GM11168 (cell line): ENCODE results near the gene TAMALIN.

Source experiments
- in situ Hi-C: fragments of 300-500 bp; cut with MboI; formaldehyde crosslinking; loops from one replicate; pipeline ENCODE4 v1.12.0; 2022; ENCODE audit warnings: low sequenced_read_pairs; ENCODE audit not compliant: unreplicated experiment

TAMALIN gene

DNA sequence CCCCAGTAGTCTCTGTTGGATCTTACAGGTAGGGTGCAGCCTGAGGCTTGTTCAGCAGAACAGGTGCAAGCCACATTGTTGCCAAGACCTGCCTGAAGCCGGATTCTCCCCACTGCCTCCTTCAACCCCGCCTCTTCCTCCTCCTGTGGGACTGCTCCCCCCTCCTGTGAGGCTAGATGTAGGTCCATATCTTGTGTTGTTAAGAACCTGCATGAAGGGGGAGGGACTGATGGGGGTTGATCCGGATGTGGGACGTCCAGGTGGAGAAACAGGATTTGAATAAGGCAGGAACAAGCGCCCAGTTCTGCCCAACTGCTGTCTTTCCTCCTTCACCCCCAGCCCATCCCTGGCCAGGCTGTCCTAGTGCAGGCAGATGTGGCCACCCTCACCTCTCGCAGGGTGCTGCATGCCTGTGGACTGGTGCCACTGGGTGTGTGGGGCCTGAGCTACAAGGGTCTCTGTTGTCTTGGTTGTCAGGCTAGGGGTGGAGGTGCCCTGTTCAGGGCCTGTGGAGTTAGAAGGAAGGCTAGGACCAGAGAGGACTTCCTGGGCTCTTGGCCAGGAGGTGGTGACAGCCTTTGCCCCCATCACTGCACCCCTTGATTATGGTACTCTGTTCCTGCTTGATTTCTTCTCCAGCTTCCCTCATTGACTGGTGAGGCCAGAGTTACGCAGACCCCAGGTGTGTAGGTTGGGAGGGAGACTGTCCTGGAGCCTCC, 45.9 kb downstream of the TAMALIN start:
- in situ Hi-C loops = no loop called here

DNA sequence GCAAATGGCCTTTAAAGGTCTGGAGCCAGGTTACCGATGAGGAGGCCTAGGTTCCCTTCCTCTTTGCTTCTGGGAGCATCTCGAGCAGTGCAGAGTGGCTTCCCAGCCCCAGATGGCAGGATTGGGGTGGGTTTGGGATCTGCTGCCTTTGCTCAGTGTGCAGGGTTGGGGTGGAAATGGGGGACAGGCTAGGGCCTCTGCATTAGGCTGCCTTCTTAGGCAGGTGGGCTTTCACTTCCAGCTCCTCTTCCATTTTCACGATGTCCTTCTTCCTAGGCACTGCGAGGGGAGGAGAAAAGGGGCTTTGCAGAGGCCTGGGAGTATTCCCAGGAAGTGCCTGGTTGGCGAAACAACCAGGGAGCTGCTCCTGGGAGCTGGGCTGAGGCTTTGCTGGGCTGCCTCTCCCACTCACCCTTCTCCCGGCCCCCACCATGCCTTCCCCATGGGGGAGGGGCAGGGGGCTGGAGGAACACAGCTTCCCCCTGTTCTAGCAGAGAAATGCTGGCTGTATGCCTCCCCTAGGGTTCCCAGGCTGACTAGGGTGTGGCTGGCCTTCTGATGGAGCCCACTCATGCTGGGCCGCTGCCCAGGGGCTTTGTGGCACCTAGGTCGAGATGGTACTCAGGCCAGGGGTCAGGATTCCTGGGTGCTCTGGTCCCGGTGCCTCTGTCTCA, 46.9 kb downstream of the TAMALIN start:
- in situ Hi-C loops = no loop called here

DNA sequence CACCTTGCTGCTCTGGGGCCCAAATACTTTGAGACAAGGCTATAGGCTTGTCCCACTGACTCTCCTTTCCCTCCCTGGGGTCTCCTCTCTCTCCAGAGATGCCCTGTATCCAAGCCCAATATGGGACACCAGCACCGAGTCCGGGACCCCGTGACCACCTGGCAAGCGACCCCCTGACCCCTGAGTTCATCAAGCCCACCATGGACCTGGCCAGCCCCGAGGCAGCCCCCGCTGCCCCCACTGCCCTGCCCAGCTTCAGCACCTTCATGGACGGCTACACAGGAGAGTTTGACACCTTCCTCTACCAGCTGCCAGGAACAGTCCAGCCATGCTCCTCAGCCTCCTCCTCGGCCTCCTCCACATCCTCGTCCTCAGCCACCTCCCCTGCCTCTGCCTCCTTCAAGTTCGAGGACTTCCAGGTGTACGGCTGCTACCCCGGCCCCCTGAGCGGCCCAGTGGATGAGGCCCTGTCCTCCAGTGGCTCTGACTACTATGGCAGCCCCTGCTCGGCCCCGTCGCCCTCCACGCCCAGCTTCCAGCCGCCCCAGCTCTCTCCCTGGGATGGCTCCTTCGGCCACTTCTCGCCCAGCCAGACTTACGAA, 47.6 kb downstream of the TAMALIN start:
- in situ Hi-C loops = no loop called here

DNA sequence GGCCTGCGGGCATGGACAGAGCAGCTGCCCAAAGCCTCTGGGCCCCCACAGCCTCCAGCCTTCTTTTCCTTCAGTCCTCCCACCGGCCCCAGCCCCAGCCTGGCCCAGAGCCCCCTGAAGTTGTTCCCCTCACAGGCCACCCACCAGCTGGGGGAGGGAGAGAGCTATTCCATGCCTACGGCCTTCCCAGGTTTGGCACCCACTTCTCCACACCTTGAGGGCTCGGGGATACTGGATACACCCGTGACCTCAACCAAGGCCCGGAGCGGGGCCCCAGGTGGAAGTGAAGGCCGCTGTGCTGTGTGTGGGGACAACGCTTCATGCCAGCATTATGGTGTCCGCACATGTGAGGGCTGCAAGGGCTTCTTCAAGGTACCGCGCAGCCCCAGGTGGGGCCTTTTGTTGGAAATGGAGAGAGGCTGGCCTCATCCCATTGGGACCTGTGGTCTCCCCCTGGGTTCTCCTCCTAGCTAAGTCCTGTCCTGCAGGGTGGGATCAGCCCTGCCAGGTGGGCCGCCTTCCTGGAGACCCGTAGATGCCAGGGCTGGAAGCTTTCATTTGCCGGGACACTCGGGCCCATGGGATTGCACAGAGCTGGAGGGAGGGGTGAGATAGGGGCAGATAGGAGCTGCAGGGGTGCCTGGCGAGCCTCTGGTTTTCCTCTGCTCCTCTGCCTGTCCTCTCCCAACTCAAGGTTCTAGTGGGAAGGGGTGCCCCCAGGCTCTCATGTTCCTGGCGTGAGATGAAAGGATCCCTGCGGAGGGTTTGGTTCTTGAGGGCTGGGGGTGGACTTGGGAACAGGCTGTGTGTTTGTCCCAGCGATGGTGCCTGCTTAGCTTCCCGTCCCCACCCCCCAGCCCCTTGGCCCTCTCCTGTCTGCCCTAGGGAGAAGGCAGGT, 48.3 kb downstream of the TAMALIN start:
- in situ Hi-C loops = no loop called here

DNA sequence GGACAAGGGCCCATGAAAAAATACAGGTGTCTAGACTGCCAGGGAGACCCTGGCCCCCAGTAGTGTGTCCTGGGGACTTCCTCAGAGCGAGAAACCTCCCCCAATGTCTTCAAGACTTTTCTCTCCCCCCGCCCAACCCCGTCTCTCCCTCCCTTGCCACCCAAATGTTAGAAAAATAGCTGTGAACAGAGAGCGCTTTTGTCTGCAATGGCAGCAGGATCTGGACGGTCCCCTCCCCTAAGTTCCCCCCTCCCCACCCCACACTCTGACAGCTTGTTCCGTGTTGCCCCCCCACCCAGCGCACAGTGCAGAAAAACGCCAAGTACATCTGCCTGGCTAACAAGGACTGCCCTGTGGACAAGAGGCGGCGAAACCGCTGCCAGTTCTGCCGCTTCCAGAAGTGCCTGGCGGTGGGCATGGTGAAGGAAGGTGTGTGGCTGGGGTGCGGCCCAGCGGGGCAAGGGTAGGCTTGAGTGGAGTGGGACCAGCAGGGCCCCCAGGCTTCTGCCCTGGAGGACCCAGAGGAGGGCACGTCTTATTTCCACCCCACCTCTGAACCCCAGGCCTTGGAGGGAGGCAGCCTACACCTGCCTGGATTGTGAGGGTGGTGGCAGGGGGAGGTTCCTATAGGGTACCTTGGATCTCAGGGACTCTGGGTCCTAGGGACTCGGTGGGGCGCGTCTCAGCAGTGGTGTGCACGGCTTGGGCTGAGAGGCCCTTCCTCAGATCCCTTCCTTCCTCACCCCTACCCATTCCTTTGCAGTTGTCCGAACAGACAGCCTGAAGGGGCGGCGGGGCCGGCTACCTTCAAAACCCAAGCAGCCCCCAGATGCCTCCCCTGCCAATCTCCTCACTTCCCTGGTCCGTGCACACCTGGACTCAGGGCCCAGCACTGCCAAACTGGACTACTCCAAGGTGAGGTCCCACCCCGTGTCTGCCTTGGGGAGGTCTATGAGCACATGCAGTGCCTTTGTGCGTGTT, 49.3 kb downstream of the TAMALIN start:
- in situ Hi-C loops = no loop called here

DNA sequence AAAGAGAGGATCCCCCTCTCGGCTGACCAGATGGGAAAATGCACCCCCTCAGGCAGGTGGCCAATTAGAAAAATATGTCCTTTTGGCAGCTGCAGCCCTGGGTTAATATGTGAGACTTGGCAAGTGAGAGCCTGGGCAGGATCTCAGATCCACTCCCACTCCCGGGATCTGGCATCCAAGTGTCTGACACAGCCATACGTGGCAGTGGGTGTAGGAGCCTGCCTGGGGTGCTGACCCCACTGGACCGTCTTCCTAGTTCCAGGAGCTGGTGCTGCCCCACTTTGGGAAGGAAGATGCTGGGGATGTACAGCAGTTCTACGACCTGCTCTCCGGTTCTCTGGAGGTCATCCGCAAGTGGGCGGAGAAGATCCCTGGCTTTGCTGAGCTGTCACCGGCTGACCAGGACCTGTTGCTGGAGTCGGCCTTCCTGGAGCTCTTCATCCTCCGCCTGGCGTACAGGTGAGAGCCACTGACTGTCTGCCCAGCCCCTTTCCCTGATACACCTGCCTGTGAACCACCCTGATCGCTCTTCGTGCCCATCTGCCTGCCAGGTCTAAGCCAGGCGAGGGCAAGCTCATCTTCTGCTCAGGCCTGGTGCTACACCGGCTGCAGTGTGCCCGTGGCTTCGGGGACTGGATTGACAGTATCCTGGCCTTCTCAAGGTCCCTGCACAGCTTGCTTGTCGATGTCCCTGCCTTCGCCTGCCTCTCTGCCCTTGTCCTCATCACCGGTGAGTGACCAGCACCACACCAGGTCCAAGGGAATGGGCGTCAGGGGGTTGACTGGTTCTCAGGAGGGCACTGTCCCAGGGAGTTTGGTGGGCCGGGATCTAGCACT, 50.3 kb downstream of the TAMALIN start:
- in situ Hi-C loops = no loop called here

DNA sequence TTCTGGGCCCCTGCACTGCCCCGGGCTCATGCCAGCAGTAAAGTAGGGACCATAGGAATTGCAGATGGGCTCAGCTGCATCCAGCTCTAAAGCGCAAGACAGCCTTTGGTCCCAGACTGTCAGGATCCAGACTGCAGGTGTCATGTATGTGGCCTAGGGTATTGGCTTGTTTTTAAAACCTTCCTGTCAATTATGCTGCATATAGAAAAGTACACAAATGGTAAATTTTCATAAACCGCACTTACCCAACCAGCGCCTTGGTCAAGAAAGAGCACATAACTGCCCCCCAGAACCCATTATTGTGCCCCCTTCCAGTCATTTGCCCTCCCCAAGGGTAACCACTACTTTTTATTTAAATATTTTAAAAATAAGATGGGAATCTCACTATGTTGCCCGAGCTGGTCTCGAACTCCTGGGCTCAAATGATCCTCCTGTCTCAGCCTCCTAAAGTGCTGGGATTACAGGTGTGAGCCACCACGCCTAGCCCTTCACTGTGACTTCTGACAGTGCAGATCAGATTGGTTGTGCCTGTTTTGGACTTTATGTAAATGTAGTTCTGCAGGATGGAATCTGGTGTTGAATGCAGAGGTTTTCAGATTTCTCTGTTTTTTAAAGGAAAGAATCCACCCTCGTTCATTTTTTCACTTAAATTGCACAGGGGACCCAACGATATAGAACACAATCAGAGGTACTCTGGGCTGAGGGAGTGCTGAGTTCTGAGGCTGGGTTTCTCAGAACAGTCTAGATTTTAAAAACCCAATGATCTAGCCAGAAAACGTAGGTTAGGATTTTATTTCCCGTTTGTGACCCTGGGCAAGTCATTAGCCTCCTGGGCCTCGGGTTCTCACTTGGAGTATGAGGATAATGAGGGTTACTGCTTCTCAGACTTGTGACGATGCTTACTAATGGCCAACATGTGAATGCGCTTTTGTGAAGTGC, 51.2 kb downstream of the TAMALIN start:
- in situ Hi-C loops = no loop called here

DNA sequence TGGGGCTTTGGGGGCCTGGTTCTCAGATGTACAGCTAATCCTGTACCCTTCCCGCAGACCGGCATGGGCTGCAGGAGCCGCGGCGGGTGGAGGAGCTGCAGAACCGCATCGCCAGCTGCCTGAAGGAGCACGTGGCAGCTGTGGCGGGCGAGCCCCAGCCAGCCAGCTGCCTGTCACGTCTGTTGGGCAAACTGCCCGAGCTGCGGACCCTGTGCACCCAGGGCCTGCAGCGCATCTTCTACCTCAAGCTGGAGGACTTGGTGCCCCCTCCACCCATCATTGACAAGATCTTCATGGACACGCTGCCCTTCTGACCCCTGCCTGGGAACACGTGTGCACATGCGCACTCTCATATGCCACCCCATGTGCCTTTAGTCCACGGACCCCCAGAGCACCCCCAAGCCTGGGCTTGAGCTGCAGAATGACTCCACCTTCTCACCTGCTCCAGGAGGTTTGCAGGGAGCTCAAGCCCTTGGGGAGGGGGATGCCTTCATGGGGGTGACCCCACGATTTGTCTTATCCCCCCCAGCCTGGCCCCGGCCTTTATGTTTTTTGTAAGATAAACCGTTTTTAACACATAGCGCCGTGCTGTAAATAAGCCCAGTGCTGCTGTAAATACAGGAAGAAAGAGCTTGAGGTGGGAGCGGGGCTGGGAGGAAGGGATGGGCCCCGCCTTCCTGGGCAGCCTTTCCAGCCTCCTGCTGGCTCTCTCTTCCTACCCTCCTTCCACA, 52.0 kb downstream of the TAMALIN start:
- in situ Hi-C loops = no loop called here

DNA sequence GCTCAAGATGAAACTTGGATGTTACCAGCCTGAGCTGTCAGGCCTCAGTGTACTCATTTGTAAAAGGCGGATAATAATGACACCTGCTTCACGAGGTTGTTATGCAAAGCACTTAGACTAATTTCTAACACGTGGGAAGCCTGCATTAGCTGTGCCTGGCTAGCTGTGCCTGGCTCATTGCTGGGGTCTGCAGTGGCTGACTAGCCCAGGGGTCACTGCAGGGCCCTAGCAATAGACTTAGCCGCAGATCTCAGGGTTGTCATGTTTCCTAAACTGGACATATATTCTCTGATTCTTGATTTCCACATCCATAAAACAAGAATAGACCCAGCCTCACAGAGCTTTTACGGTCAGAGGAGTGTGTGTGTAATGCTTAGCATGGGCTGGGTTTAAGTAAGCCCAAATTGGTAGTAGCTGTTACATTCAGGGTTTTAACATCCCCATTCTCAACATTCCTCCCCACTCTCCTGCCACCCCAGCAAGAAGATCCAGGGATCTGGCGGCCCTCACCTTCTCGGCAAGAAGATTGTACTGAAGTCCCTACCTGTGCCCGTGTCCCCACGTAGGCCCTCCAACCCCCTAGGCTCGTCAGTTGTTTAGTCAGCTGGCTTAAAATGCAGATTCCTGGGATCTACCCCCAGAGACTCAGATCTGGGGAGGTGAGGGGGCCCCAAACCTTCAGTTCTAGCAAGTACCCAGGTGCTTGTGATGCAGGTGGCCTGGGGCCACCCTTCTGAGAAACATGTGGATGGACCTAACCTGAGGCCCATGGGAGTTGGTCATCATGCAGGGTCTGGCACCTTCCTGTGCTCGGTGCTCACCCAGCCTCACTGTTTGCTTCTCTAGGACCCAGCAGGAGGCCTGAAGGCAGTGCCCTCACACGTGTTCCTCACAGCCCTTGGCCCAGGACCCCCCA, 53.1 kb downstream of the TAMALIN start:
- in situ Hi-C loops = no loop called here

DNA sequence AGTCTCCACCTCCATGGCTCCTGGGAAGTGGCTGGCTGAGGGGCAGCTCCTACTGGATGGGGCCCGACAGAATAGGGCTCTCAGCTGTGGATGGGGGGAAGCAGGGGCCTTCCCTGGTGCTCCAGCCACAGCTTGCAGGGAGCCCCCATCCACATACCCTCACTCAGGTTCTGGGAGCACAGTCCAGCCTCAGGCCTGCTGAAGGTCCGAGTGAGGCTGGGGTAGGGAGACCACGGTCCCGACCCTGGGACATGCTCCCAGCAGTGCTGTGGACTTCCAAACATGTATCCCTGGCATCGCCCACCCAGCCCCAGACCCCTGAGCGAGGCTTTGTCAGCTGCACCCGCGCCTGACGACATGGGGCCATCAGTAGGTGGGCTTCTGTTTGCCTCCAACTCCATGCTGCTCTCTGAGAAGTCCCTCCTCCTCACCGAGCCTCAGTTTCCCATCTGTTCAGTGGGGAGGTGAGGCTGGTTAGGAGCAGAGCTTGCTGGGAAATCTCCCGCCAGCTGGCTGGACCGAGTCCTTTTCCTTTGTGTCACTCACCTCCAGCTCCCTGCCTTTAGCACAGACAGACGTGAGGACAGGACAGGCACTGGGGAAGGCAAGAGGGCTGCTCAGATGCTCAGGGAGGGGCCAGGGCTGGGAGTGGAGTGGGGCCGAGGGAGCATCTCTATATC, 53.9 kb downstream of the TAMALIN start:
- in situ Hi-C loops = no loop called here

DNA sequence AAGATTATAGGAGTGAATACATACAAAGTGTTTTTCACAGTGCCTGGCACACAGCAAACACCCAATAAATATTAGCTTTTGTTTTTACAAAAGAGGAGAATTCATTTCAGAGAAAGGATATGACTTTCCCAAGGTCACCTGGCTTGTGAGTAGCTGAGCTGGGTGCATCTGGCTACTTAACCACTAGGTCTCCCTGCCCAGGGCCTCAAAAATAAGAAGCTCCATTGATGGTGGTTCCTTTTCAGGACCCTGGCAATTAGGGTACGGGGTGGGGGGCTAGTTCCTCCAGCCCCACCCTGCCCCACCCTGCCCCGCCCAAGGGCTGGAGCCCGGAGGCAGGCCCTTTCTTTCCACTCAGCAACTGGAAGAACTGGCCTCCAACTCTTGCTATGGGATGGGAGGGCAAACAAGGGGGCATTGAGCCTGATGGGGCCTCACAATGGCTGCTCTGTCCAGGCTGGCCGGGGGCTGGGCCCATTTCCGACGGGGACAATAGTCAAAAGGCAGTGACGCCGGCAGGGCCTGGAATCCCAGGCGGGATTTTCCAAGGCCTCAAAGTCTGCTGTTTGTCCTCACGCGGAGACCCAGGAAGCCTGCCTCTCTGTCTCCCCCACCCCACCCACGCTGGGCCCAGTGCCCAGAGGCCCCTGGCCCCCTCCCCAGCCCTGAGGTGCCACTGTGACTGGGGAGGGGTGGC, 54.9 kb downstream of the TAMALIN start:
- in situ Hi-C loops = no loop called here

DNA sequence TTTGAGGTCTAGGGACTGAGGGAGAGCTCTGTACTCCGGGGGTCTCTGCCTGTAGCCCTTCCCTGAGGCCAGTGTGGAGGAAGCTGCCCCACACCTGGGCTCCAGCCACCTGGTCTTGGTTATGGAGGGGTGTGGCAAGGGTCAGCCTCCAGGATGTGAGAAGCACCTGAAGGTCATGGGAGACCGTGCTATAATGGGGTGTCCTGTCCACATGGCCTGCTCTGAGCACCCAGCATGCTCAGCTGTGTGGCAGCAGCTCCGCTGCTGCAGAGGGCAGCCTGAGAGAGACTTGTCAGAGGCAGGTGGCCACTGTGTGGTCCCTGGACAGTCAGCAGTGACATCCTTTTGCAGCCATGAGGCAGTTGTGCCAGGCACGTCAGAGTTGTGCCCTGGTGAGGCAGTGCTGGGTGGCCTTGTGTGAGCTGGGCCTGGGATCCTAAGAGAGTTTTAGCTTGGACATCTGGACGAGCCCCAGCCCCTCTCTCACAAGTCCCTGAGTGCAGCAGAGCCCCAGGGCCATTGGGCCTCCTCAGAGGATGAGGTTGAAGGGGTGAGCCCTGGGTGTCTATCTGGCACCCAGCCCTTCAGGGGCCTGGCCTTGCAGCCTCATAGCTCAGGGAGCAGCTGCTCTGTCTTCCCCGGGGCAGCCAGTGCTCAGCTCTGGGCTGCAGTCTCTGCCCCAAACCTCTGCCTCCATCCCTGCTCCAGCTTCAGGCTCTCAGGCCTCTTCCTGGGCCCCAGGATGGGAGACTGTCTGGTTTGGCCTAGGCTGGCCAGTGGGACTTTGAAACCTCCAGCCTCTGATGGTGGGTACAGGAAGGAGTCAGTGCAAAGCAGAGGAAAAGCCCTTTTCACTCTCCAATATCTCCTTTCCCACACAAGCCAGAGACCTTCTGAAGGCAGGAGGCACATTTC, 55.7 kb downstream of the TAMALIN start:
- in situ Hi-C loops = no loop called here

DNA sequence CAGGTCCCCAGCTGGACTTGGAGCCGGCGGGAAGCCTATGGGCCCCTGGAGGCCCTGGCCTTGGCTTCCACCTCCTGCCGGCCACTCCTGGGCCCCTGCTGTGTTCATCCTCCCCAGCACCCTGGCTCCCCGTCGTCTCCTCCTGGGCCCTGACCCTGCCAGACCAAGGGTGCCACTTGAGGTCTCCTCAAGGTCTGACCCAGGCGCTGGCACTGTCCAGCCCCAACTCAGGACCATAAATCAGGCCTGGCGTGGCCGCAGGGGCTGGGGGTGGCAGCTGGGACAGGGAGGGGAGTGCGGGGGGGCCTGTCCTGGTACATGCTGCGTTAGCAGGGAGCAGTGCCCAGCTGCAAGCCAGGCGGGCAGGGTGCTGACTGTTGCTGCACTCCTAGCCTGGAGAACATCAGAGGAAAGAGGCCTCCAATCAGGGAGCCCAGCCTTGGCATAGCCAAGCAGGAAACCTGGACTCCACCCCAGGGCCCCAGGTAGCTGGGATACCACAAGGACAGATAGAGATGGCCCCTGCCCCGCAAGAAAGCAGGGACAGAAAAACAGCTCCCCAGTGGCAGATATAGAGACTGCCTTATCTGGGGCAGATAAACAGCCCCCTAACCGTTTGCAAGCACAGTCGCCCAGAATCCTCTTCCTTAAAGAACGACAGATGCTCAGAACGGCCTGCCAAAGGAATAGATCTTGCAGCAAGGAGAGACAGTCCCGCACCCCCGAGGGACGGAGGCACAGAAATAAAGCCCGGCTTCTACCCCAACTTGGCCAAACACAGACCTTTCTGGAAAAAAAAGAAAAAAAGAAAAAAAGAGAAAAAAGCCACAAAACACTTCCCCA, 56.6 kb downstream of the TAMALIN start:
- in situ Hi-C loops = no loop called here
